Activated T-helper 17 cell treated with anti-CD3 and anti-CD28 coated beads, Interleukin-2, amount 50 U/mL, for 72 hours (primary cell): ENCODE measurements around the gene PLXDC1. TPM values are rescaled to one million over a fixed set of nuclear protein-coding genes. Genes with fewer than 3 reads are reported as not detected.
A peak's percentile ranks its signal among the peaks of the same experiment; 100 is the strongest.
"Not testable (repeated sequence)": the region's sequence is repeated elsewhere in the genome, so short reads cannot be mapped to it uniquely, and the experiment has no call there.

Experiments used
- ATAC-seq: fragments of 150-1000 bp; cut with Tn5 transposase; replicated peaks from 2 replicates; pipeline ENCODE4 v1.10.0; 2021; ENCODE audit warnings: mild to moderate bottlenecking, moderate library complexity
- H3K27ac Mint-ChIP-seq: one replicate; pipeline ENCODE4 v1.8.0; 2022; ENCODE audit warnings: mixed read lengths
- H3K27me3 Mint-ChIP-seq: one replicate; pipeline ENCODE4 v1.8.0; 2022; ENCODE audit warnings: mixed read lengths
- H3K36me3 Mint-ChIP-seq: one replicate; pipeline ENCODE4 v1.8.0; 2022; ENCODE audit warnings: low read depth, mild to moderate bottlenecking, mixed read lengths
- H3K4me1 Mint-ChIP-seq: one replicate; pipeline ENCODE4 v1.8.0; 2022; ENCODE audit warnings: mixed read lengths
- H3K4me3 Mint-ChIP-seq: one replicate; pipeline ENCODE4 v1.8.0; 2022; ENCODE audit warnings: mild to moderate bottlenecking, mixed read lengths
- H3K9me3 Mint-ChIP-seq: one replicate; pipeline ENCODE4 v1.8.0; 2022; ENCODE audit warnings: mixed read lengths
- total RNA-seq, 2 donors: library from RNA; stranded (reverse); gene quantifications; one replicate each; pipeline ENCODE4 v1.2.3, GENCODE V29; 2022

The PLXDC1 gene
- total RNA-seq, 2 donors from 2014 or later = 0.41 to 2.1 TPM

- no peaks in the 10 kb centered on the region for H3K4me1 Mint-ChIP-seq
- H3K9me3 Mint-ChIP-seq = no peaks in the 10 kb centered on the region
- ATAC-seq = no peak
- no peaks in the 10 kb centered on the region for H3K36me3 Mint-ChIP-seq
- no peaks in the 10 kb centered on the region for H3K27me3 Mint-ChIP-seq
- H3K27ac Mint-ChIP-seq = no peak overlapping the region
- no peak overlapping the region for H3K4me3 Mint-ChIP-seq
Observed at GRCh38 chr17:39138431-39139160, 12.8 kb downstream of the PLXDC1 start.

DNA sequence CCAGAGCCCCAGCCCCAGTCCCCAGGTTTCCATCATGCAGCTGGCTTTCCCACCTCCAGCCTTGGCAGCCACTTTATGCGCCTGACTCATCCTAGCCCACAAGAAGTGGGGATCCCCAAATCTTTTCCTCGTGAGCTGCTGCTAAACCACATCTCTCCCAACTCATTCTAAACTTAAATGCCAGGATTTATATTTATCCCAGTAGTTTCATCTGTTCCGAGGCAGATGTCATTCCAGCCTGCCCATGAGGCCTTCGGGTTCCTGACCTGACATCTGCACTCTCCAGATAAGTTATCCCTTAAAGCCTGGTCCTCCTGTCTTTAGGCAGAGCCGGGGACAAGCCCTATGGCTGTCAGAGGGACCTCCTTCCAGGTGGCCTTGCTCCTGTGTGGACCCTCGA is 16.6 kb downstream of the PLXDC1 start:
- no peak overlapping the region for H3K27ac Mint-ChIP-seq
- H3K4me3 Mint-ChIP-seq = no peak overlapping the region
- H3K9me3 Mint-ChIP-seq = no peaks in the 10 kb centered on the region
- no peaks in the 10 kb centered on the region for H3K4me1 Mint-ChIP-seq
- ATAC-seq = no peak
- H3K27me3 Mint-ChIP-seq = no peaks in the 10 kb centered on the region
- no peaks in the 10 kb centered on the region for H3K36me3 Mint-ChIP-seq

DNA sequence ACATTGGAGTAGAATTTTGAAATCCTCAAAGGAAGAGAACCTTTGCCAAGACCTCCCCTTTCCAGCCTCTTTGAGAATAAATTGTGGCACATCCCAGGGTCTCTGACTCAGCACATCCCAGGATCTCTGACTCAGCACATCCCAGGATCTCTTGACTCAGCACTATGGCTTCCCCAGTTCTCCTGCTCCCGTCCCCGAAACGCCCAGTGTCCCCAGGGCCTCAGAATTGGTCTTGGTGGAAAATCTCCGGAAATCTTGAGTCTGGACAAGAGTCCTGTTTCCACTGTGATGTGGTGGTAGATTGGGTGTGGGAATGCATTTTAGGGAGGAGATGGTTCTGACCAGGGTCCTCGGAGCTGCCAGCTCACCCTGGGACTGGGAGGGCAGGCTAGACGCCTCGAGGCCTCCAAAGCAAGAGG is 19.2 kb downstream of the PLXDC1 start:
- no peak overlapping the region for H3K27ac Mint-ChIP-seq
- no peaks in the 10 kb centered on the region for H3K4me1 Mint-ChIP-seq
- H3K27me3 Mint-ChIP-seq = no peaks in the 10 kb centered on the region
- H3K36me3 Mint-ChIP-seq = no peaks in the 10 kb centered on the region
- H3K9me3 Mint-ChIP-seq = no peaks in the 10 kb centered on the region
- no peak overlapping the region for H3K4me3 Mint-ChIP-seq
- ATAC-seq = no peak

- Mint-ChIP-seq H3K4me3 (no peak overlapping the region), H3K27me3 (no peaks in the 10 kb centered on the region), H3K36me3 (no peaks in the 10 kb centered on the region), H3K4me1 (no peaks in the 10 kb centered on the region), H3K27ac (no peak overlapping the region), H3K9me3 (no peaks in the 10 kb centered on the region)
- ATAC-seq = no peak
Observed at GRCh38 chr17:39131616-39132015, 19.8 kb downstream of the PLXDC1 start.

- Mint-ChIP-seq H3K9me3 (no peaks in the 10 kb centered on the region), H3K27ac (no peak overlapping the region), H3K27me3 (no peaks in the 10 kb centered on the region), H3K4me3 (no peak overlapping the region), H3K36me3 (no peaks in the 10 kb centered on the region), H3K4me1 (no peaks in the 10 kb centered on the region)
- no peak for ATAC-seq
Observed at GRCh38 chr17:39130205-39130604, 21.2 kb downstream of the PLXDC1 start.

GRCh38 chr17:39129544-39129943 is 21.9 kb downstream of the PLXDC1 start:
- not testable (repeated sequence) for H3K27me3 Mint-ChIP-seq, H3K36me3 Mint-ChIP-seq, ATAC-seq, H3K4me3 Mint-ChIP-seq, H3K9me3 Mint-ChIP-seq, H3K4me1 Mint-ChIP-seq, H3K27ac Mint-ChIP-seq

DNA sequence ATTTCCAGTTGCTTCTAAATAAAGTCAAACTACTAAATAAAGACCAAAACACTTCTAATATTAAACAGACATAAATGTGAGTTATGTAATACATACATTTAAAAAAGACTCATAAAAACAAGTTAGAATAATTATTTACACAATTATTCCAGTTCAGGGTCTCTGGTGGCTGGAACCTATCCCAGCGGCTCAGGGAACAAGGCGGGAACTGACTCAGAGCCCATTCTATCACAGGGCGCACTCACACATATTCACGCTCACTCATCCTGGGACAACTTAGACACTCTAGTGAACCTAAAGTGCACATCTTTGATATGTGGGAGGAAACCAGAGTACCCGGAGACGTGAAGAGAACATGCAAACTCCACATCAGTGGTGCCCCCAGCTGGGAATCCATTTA is 25.0 kb downstream of the PLXDC1 start:
- Mint-ChIP-seq H3K27me3 (no peaks in the 10 kb centered on the region), H3K4me3 (no peak overlapping the region), H3K27ac (no peak overlapping the region), H3K4me1 (no peaks in the 10 kb centered on the region), H3K36me3 (no peaks in the 10 kb centered on the region), H3K9me3 (no peaks in the 10 kb centered on the region)
- no peak for ATAC-seq

- Mint-ChIP-seq H3K9me3 (no peaks in the 10 kb centered on the region), H3K27ac (no peak overlapping the region), H3K36me3 (no peaks in the 10 kb centered on the region), H3K4me3 (no peak overlapping the region), H3K27me3 (no peaks in the 10 kb centered on the region), H3K4me1 (no peaks in the 10 kb centered on the region)
- no peak for ATAC-seq
Observed at GRCh38 chr17:39125143-39125875, 26.1 kb downstream of the PLXDC1 start.

GRCh38 chr17:39123627-39124026 is 27.8 kb downstream of the PLXDC1 start:
- H3K27me3 Mint-ChIP-seq = no peaks in the 10 kb centered on the region
- no peaks in the 10 kb centered on the region for H3K9me3 Mint-ChIP-seq
- no peaks in the 10 kb centered on the region for H3K36me3 Mint-ChIP-seq
- no peak overlapping the region for H3K27ac Mint-ChIP-seq
- H3K4me1 Mint-ChIP-seq = no peaks in the 10 kb centered on the region
- no peak for ATAC-seq
- no peak overlapping the region for H3K4me3 Mint-ChIP-seq

- Mint-ChIP-seq H3K4me1 (no peaks in the 10 kb centered on the region), H3K9me3 (no peaks in the 10 kb centered on the region), H3K4me3 (no peak overlapping the region), H3K27ac (no peak overlapping the region), H3K27me3 (no peaks in the 10 kb centered on the region), H3K36me3 (no peaks in the 10 kb centered on the region)
- no peak for ATAC-seq
Observed at GRCh38 chr17:39122991-39123390, 28.4 kb downstream of the PLXDC1 start.

DNA sequence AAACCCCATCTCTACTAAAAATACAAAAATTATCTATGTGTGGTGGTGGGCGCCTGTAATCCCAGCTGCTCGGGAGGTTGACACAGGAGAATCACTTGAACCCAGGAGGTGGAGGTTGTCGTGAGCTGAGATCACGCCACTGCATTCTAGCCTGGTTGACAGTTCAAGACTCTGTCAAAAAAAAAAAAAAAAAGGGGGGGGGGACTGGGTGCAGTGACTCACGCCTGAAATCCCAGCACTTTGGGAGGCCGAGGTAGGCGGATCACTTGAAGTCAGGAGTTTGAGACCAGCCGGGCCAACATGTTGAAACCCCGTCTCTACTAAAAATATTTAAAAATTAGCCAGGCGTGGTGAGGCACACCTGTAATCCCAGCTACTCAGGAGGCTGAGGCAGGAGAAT is 29.5 kb downstream of the PLXDC1 start:
- not testable (repeated sequence) for H3K27me3 Mint-ChIP-seq, H3K27ac Mint-ChIP-seq

GRCh38 chr17:39118674-39119419 is 32.6 kb downstream of the PLXDC1 start:
- Mint-ChIP-seq H3K27me3 (no peaks in the 10 kb centered on the region), H3K27ac (no peak overlapping the region), H3K9me3 (no peaks in the 10 kb centered on the region), H3K36me3 (no peaks in the 10 kb centered on the region), H3K4me1 (no peaks in the 10 kb centered on the region), H3K4me3 (no peak overlapping the region)
- ATAC-seq = peak; percentile 40

More for the DNA sequence above, 29.5 kb downstream of the PLXDC1 start:
- not testable (repeated sequence) for H3K4me3 Mint-ChIP-seq, H3K9me3 Mint-ChIP-seq, ATAC-seq, H3K36me3 Mint-ChIP-seq, H3K4me1 Mint-ChIP-seq

GRCh38 chr17:39116224-39116623 is 35.2 kb downstream of the PLXDC1 start:
- Mint-ChIP-seq H3K27ac (no peak overlapping the region), H3K4me3 (no peak overlapping the region), H3K36me3 (no peaks in the 10 kb centered on the region), H3K9me3 (no peaks in the 10 kb centered on the region), H3K4me1 (no peaks in the 10 kb centered on the region), H3K27me3 (no peaks in the 10 kb centered on the region)
- no peak for ATAC-seq

DNA sequence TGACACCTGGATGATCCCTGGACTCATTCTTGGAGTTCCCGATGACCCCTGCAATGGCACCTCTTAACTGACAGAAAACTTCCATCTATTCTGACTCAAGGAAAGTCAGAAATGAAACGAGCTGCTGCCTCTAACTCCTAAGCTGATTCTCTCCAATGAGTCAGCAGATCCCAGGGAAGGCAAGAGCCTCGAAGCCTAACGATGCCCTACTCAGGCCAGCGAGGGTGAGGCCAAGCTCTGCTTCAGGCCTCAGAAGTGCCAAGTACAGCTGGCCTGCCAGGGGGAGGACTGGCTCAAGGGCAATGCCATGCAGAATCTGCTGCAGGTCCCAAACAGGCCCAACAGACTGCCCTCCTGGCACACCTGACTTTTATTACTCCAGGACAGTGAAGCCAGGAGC is 36.3 kb downstream of the PLXDC1 start:
- no peak overlapping the region for H3K27ac Mint-ChIP-seq
- no peaks in the 10 kb centered on the region for H3K4me1 Mint-ChIP-seq
- no peaks in the 10 kb centered on the region for H3K27me3 Mint-ChIP-seq
- ATAC-seq = no peak
- H3K36me3 Mint-ChIP-seq = no peaks in the 10 kb centered on the region
- no peak overlapping the region for H3K4me3 Mint-ChIP-seq
- no peaks in the 10 kb centered on the region for H3K9me3 Mint-ChIP-seq

DNA sequence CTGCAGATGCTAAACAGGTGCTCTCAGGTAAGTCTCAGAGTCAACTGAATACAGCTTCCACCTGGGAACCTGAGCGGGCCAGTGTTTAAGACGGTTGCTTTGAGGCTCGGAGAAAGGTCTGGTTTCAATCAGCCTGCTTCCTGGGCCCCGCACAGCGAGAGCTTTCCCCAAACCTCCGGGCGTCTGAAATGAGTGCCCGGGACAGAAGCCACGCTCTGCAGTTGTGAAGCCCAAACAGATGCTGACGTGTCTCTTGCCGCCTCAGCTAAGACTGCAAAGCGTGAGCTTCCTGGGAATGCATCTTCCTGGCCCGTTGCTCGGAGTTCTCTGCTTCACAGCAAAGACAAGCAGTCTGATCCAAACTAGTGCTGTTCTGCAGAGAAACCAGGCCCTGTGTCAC is 36.7 kb downstream of the PLXDC1 start:
- no peak overlapping the region for H3K27ac Mint-ChIP-seq
- no peaks in the 10 kb centered on the region for H3K27me3 Mint-ChIP-seq
- ATAC-seq = no peak
- no peaks in the 10 kb centered on the region for H3K4me1 Mint-ChIP-seq
- no peak overlapping the region for H3K4me3 Mint-ChIP-seq
- H3K36me3 Mint-ChIP-seq = no peaks in the 10 kb centered on the region
- no peaks in the 10 kb centered on the region for H3K9me3 Mint-ChIP-seq
